Measurements from ENCODE around the gene ANKFN1. TPM values are rescaled to one million over a fixed set of nuclear protein-coding genes. Genes with fewer than 3 reads are reported as not detected.

Gene ANKFN1
- total RNA-seq, 1 donor from 2014 or later = not detected

DNA sequence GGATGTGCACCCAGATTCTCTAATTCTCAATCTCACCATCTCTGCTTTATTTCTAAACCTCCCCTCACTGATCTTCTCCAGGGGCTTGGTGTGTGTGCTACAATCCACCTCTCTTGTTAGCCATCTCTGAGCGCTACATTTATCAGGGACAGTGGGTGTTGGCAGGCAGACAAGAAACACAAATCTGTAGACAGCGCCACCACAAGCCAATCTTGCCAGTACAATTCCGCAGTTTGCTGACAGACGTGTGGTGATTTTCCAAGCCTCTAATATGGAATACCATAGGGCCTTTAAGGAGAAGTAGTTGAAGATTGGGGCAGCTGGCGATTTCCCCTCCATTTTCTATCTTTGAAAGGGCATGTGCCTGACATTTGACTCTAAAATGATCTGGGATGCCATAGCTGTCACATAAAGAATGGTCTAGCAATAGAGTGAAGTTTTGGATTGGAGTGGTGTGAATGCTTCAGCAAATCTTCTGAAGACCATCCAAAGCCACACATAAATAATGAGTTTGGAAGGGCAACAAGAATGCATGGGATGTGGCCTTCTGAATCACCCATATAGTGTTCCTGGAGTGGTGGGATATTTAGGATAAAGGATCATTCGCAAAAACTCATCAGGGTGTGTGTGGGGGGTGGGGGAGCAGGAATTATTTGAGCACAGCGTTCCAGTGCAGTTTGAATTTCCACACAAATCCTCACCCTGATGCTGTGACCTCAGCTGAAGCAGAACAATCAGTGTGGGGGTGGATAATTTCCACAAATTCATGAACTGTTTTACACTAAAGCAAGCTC is 12.0 kb upstream of the ANKFN1 start:
- intact Hi-C loops (cut with DNase I) = no loop called here
- ATAC-seq (ENCODE audit: poor library complexity) (no peak), DNase-seq (no peak)

DNA sequence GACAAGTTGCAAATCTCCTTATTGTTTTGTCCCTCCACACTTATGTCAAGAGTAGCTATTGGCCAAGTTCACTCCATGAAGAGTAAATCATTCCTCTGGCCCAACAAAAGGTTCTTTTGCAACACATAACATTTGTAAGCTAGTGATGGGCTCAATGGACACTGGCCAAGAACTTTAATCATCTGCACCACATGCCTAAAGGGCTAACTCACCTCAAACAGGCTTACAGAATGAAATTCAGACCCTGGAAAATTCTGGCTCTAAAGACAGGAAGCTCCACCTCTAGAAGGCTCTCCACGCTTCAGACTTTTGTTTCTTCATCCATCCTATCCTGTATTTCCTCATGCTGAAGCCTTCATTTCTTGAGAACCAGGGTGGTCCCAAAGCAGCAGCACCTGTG is 10.9 kb upstream of the ANKFN1 start:
- ATAC-seq (ENCODE audit: poor library complexity) = no peak

DNA sequence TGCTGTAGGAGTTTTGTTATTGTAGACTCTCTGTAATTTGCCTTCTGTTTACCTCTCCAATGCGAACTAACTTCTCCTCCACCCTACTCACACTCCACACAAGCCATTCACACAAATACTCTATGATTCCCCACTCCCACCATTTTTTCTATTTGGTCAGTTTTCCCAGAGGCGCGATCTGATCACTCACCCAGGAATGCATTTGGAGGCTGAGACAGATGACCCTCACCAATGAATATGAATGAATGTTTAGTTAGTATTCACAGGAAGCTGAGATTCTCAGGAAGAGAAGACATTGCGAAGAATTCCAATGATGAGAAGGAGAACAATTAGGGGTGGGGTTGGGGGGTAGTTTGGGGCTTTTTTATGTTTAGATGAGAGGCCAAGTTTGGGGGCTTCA is 10.5 kb upstream of the ANKFN1 start:
- intact Hi-C loops (cut with DNase I) = no loop called here
- ATAC-seq (ENCODE audit: poor library complexity) (no peak), DNase-seq (no peak)

More for the DNA sequence above, 10.9 kb upstream of the ANKFN1 start:
- DNase-seq = no peak
- intact Hi-C loops (cut with DNase I) = no loop called here

DNA sequence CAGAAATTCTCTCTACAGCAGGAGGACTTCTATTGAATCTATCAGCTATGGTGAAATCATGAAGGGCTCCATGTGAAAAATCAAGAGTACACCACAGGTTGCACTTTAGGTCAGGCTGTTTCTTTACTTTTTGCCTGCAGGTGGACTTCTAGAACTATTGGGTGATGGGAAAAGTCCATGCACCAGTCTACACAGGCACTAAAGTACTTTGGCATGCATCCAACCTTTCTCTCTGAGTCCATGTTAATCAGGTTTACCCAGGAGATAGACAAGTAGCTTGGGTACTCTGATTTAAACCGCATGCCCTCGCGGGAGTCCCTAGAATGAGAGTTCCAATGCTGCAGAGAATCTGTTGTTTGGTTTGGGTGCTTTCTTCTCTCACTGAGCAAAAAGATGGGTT is 9.1 kb upstream of the ANKFN1 start:
- ATAC-seq (ENCODE audit: poor library complexity) (no peak), DNase-seq (no peak)
- intact Hi-C loops (cut with DNase I) = no loop called here

DNA sequence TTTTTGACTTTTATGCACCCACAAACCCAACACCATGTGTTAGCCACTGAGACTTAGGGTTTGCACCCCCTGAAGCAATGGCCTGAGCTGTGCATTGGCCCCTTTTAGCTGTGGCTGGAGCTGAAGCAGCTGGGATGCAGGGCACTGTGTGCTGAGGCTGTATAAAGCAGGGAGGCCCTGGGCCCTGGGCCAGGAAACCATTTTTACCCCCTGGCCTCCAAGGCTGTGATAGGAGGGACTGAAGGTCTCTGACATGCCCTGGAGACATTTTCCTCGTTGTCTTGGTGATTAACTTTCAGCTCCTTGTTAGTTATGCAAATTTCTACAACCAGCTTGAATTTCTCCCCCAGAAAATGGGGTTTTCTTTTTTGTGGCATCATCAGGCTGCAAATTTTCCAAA is 6.7 kb upstream of the ANKFN1 start:
- ATAC-seq (ENCODE audit: poor library complexity) = no peak
- intact Hi-C loops (cut with DNase I) = no loop called here

DNA sequence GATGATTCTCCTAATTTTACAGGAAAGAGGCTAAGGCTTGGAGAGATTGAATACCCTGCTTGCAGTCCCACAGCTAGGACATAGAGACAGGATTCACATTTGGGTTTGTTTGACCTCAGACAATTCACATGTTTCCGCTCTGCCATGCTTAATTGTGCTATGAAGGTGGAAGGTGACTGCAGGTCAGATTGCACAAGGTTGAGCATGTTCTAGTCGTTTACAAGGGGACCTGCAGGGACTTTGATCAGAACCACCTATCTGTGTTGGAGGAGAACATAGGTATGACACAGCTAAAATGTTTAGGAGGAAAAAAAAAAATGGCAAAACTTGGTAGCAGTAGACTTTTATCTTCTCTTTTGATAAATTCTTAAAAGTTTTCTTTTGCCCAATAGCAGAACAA is 4.9 kb upstream of the ANKFN1 start:
- ATAC-seq (ENCODE audit: poor library complexity) (no peak), DNase-seq (no peak)
- intact Hi-C loops (cut with DNase I) = no loop called here

More for the DNA sequence above, 6.7 kb upstream of the ANKFN1 start:
- DNase-seq = no peak

DNA sequence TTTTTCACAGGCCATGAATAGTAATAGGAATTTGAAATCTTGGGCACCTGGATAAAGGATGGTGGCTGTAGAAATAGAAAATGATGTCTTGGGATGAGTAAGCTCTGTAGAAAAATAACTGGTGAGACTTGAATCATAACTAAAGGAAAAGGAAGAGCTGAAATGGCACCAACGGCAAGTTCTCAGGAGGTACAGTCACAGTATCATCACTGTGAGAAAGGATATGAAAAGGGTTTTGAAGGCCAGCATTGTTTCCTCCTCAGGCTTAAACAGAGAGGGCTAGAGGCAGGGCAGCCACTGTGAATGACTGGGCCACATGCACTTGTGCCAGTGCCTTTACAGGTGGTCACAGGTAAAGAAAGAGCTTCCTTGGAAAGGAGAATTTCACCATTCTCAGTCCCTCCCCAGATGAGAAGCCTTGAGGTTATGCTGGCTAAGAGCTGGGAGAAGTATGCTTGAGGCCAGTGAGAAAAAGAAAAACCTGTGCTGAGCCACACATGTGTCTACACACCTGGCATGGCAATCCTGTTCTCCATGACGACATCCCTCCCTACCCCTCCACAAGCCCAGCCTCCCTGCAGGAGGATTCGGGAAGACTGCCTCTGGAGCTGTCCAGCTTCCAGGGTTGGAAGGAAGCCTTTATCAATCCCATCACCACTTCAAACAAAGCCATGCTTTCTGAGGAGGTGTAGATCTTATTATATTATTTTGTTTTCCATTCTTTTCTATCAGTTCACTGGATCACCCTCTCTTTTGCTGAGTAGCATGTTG is 3.8 kb upstream of the ANKFN1 start:
- intact Hi-C loops (cut with DNase I) = no loop called here
- ATAC-seq (ENCODE audit: poor library complexity) (no peak), DNase-seq (no peak)

DNA sequence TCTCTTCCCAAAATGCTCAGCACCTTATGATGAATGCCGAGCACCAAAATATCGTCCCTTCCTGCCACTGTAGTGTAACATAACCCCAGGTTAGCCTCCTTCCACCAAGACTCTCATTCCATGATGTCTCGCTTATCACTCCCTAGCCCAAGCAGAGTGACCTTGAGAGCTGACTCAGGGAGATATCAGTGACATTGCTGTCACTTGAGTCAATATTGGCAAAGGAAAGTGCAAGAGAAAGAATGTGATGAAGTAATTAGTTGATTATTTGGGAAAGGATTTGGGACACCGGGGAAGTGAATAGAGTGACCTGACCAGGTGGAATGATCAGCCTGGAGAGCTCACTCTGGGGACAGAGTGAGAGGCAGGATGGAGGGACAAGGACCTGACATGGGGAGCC is 2.6 kb upstream of the ANKFN1 start:
- intact Hi-C loops (cut with DNase I) = no loop called here
- ATAC-seq (ENCODE audit: poor library complexity) (no peak), DNase-seq (no peak)

DNA sequence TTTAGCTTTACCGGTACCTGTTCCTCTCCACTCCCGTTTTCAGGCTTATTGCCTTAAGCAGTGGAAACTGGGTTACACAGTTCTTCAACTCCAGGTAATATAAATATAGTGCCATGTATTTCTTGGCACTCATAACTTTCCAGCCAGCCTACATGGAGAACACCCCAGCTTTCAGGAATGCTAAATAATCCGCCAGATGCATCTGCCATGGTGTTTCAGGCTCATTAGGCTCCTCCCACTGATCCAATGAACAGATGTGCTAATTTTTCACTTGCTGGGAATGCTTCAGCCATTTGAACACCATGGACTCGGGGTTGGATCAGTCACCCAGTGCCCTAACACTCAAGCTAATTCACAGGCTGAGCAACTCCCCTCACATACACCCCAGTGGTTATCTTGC is 4.6 kb downstream of the ANKFN1 start:
- intact Hi-C loops (cut with DNase I) = no loop called here
- DNase-seq = no peak

DNA sequence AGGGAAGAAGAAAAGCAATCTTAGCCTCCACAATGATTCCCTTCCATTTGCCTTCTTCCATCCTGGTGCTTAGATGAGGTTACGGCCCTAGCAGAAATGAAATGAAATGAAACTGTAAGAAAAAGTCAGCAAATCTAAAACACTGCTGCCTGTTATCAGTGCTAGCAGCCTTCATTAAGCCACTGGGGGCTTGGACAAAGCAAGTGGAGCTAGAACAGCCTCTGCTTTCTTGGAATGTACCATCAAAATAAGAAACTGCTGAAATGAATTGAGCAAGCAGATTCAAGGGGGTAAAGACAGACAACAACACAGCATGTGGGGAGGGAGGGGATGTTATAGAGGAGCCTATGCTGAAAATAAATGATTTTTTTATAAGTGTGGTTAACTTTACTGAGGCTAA is 5.1 kb downstream of the ANKFN1 start:
- no peak for ATAC-seq (ENCODE audit: poor library complexity)
- DNase-seq = no peak
- intact Hi-C loops (cut with DNase I) = no loop called here

More for the DNA sequence above, 4.6 kb downstream of the ANKFN1 start:
- no peak for ATAC-seq (ENCODE audit: poor library complexity)

DNA sequence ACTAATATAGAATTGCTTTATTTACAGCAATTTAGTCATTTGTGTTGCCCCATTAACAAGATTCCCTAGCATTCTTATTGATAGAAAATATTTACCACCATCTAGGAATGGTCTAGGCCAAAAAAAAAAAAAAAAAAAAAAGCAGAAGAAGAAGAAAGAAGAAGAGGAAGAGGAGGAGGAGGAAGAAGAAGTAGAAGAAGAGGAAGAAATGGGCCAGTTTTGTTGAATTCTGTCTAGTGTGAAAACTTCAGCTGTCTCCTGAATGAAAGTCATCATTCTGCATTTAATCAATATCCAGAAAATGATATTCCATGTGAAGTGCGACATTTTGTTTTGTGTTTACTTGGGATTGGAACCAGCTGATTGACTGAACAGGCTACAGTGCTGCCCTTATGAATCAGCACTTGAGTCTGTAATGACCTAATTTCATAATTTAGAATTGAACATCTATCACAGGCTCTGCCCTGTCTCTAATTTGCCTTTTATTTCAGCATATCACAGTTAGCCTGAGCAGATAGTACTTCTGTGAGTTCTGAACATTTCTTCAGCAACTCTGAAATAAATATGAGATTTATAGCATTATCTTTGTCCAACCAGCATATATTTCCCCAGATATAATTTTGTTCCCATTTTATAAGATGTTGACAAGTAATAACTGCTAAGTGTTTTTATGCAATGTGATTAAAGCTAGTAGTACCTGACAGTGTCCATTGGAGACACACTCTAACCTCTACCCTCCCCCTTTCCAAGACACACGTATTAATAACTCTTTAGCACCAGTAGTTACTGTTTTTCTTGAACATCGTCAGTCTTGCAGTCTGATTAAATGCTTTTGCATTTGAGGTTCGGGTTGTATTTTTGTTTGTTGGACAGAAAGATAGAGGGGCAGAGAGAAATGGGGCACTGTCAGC is 5.9 kb downstream of the ANKFN1 start:
- ATAC-seq (ENCODE audit: poor library complexity) (no peak), DNase-seq (no peak)
- intact Hi-C loops (cut with DNase I) = no loop called here

DNA sequence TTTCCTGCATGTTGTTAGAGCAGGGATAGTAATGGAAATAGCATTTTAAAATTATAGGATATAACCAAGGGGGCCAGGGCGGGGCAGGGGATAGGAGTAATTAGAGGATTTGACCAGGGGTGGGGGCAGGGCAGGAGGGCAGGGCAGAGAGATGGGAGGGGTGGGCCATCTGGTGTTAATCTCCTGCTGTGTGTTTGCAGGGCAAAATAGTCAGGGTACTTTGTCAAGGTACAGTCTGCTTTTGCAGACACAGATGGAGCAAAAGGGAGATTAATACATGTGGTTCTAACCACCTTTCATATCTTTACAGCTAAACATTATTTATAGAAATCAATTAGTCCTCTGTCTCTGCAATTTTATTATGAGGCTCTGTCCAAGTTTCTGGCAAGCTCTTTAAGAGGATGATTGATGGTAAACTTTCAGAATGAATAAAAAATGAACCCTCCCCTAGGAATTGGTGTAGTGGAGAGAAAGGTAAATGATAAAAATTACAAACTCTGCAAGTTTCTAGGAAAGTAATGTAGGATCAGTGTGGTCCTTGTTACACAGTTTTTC is 6.6 kb downstream of the ANKFN1 start:
- intact Hi-C loops (cut with DNase I) = no loop called here
- DNase-seq = no peak
- no peak for ATAC-seq (ENCODE audit: poor library complexity)

DNA sequence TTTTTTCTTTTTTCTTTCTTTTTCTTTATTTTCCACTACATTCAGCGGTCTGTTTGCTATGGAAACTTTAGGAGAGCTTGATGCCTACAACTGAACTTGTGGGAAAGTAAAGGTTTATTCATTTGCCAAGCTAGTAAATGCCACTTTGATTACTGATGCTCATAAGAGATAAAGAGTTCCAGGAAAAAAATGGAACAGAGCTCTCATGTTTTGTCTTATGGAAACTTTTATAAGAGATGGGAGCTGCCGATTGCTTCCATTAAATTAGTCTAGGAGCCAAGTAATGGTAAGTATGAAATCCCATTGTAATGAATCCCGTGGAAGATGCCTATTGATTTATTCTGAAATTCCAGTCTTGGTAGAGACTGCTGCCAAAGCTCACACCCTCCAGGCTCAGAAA is 7.1 kb downstream of the ANKFN1 start:
- intact Hi-C loops (cut with DNase I) = no loop called here
- no peak for DNase-seq
- ATAC-seq (ENCODE audit: poor library complexity) = no peak

DNA sequence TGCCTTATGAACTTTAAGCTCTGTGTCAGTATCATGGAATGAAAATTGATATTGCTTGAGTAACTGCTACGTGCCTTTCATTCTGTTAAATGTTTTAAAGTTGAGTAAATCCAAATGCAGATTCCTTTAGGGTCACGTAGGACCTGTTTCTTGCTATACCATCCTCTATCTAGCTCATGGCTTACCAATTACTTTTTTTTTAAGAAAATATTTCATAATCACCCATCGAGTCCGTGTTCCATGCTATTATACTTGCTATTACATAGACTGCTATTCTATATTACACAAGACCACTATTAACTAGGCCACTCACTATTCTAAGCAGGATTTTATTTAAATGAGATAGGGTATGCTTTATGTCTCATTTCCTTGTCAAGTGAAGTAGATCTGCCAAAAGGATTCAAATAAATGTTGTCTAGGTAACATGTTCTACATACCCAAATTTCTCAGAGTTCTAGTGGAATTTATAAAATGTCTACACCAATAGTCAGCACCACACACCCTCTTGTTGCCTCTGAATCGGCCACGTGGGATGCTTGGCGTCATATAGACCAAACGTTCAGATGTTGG is 11.9 kb downstream of the ANKFN1 start:
- intact Hi-C loops (cut with DNase I) = no loop called here
- DNase-seq (no peak), ATAC-seq (ENCODE audit: poor library complexity) (no peak)

DNA sequence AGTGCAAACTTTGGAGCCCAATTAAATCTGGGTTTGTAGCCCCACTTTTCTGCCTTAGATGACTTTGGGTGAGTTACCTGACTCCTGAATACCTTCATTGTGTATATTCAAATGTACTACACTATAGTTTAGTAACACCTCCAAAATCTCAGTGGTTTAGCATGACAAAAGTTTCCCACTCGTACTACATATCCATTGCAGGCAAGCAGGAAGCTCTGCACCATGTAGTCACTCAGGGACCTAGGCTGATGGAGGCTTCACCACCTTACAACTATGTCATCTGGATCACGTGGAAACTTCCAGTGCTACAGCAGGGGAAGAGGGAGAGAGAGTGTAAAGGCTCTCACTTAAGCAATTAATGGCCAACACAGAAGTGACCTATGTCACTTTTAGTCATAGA is 14.2 kb downstream of the ANKFN1 start:
- intact Hi-C loops (cut with DNase I) = no loop called here
- DNase-seq (no peak), ATAC-seq (ENCODE audit: poor library complexity) (no peak)

DNA sequence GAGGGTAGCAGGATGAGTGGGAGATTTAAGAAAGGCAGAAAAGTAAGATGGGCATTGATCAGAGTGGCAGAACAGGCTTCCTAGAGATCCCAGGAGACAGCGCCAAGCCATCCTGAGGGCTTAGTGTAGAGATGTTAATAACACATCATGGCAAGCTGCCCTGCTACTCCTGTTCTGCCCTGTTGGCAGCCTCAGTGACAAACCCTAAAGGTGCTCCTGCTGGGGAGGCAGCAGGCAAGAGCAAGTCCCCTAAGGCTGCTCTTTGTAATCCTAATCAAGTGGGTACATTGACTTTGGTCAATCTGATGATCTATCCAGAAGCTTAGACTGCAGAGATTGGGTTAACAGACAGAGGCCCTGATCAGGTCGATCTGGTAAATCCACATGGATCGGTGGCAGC is 16.3 kb downstream of the ANKFN1 start:
- no peak for ATAC-seq (ENCODE audit: poor library complexity)
- intact Hi-C loops (cut with DNase I) = no loop called here
- no peak for DNase-seq

DNA sequence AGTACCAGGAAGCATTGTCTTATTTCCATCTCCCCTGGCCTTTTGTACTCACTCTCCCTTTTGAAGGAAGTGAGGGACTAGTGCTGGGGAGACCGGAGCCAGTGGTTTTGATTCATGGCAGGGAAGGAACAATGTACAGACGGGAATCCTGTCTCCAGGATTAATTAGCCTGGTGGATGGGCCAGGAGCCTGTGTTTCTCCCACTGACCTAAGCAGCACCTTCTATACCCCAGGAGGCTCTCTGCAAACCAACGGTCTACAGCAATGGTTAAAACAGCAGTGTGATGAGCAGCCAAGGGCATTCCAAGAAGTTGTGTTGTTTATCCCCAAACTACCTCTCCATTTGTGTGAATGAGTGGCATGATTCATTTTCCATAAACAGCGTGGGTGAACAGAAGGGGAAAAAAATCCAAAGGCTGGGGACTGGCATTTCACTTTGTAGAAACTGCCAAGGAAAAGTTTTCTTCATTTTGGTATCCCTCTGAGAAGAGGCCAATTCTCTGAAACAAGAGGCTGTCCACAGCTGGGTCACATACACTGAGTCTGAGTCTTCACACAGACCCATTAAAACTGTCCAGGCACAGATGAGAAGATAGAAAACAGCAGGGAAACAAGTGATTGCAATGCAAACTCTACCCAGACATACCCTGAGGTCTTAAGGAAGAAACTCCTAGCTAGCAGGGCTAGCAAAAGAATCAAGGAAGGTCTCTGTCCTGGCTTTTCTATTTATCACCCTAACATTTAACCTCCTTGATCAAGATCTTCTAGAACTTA is 18.1 kb downstream of the ANKFN1 start:
- DNase-seq (no peak), ATAC-seq (ENCODE audit: poor library complexity) (no peak)
- intact Hi-C loops (cut with DNase I) = no loop called here

DNA sequence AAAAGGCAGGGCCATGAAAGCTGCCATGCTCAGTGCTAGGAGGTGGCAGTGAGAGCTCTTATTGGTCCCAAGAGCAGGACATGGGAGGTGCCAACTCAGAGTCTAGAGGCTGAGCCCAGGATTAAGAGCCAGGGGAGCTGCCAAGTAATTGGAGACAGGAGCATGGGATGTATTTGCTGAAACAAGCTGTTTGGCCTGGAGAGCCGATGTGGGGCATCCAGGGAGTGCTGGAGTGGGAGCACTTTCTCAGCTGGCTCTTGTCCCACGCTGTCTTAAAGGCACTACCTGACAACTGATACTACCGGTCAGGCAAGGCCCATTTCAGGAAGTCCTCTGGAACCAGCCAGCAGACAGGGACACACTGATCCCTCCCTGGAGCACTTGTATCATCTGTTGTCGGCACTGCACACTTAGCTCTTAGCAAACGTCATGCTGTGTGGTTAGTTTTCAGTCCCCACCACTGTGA is 19.3 kb downstream of the ANKFN1 start:
- ATAC-seq (ENCODE audit: poor library complexity) (peak; percentile 88), DNase-seq (peak; percentile 43)
- intact Hi-C loops (cut with DNase I) = no loop called here
